GM18502 (cell line): ENCODE measurements around the gene TDRD7.

Experiments used
- ATAC-seq: cut with Tn5 transposase; IDR thresholded peaks from one replicate; pipeline ENCODE4 v1.9.1; 2021; ENCODE audit warnings: mild to moderate bottlenecking; ENCODE audit not compliant: unreplicated experiment, poor library complexity

TDRD7 gene

GRCh38 chr9:97502222-97502983, 90.5 kb downstream of the TDRD7 start:
- ATAC-seq: peak; percentile 29

GRCh38 chr9:97502984-97503861, 91.3 kb downstream of the TDRD7 start:
- ATAC-seq: no peak

GRCh38 chr9:97503862-97504210, 91.9 kb downstream of the TDRD7 start:
- no peak for ATAC-seq

- no peak for ATAC-seq
Measured at GRCh38 chr9:97504381-97505216, 92.7 kb downstream of the TDRD7 start.

- ATAC-seq: no peak
Measured at GRCh38 chr9:97505845-97506244, 93.9 kb downstream of the TDRD7 start.

GRCh38 chr9:97506306-97506705, 94.4 kb downstream of the TDRD7 start:
- no peak for ATAC-seq

GRCh38 chr9:97506787-97507186, 94.9 kb downstream of the TDRD7 start:
- ATAC-seq: no peak

- ATAC-seq: no peak
Measured at GRCh38 chr9:97507428-97507984, 95.6 kb downstream of the TDRD7 start.

GRCh38 chr9:97508852-97509251, 97.0 kb downstream of the TDRD7 start:
- no peak for ATAC-seq

GRCh38 chr9:97510797-97511654, 99.1 kb downstream of the TDRD7 start:
- peak; percentile 77 for ATAC-seq

- ATAC-seq: peak; percentile 1
Measured at GRCh38 chr9:97511655-97512427, 99.9 kb downstream of the TDRD7 start.

- ATAC-seq: no peak
Measured at GRCh38 chr9:97512966-97513560, 101.2 kb downstream of the TDRD7 start.

- no peak for ATAC-seq
Measured at GRCh38 chr9:97514531-97514930, 102.6 kb downstream of the TDRD7 start.

GRCh38 chr9:97515662-97516061, 103.8 kb downstream of the TDRD7 start:
- no peak for ATAC-seq

- ATAC-seq: no peak
Measured at GRCh38 chr9:97516111-97516510, 104.2 kb downstream of the TDRD7 start.

GRCh38 chr9:97517331-97518089, 105.6 kb downstream of the TDRD7 start:
- ATAC-seq: no peak

- ATAC-seq: no peak
Measured at GRCh38 chr9:97518166-97518908, 106.4 kb downstream of the TDRD7 start.
